ENCODE data around the gene OLIG1. TPM values are rescaled to one million over a fixed set of nuclear protein-coding genes. Genes with fewer than 3 reads are reported as not detected.

OLIG1 gene
- total and polyA plus RNA-seq, 2 of the 4 experiments (the other 2 are of a cell fraction), result not detected

- dilution Hi-C loops (cut with HindIII; ENCODE audit: low sequenced_read_pairs, unreplicated experiment), result no loop called here
- Histone ChIP-seq H4K8ac (ENCODE audit: low read depth in 2 of 2, low read length in 2 of 2) (no peak overlapping the region), H4K91ac (ENCODE audit: insufficient read depth, low read depth, low read length) (no peak overlapping the region), H3K36me3 (ENCODE audit: control insufficient read depth, insufficient read depth, low read length) (no peaks in the 10 kb centered on the region), H3K4me2 (ENCODE audit: low read depth, low read length) (no peak overlapping the region), H4K20me1 (ENCODE audit: insufficient read depth, low read length) (no peaks in the 10 kb centered on the region), H2AK5ac (ENCODE audit: low read depth, low read length) (no peak overlapping the region), H2BK5ac (ENCODE audit: low read depth, low read length, poor library complexity, severe bottlenecking) (no peak overlapping the region), H3K9ac (ENCODE audit: low read depth, low read length) (no peak overlapping the region), H3K4me1 (ENCODE audit: control insufficient read depth, insufficient read depth, low read length) (no peaks in the 10 kb centered on the region), H2BK120ac (ENCODE audit: low read depth, low read length) (no peak overlapping the region), H3K27me3 (ENCODE audit: control insufficient read depth, insufficient read depth, low read length) (peaks cover 33% of the 10 kb centered on the region), H2BK15ac (ENCODE audit: low read depth, low read length) (no peak overlapping the region), H2BK20ac (ENCODE audit: low read depth, low read length) (no peak overlapping the region), H3K18ac (ENCODE audit: low read depth, low read length) (no peak overlapping the region), H4K5ac (ENCODE audit: low read depth, low read length) (no peak overlapping the region), H3K14ac (replicated peaks; ENCODE audit: low read depth, low read length) (no peak overlapping the region), H3K4ac (ENCODE audit: low read depth, low read length) (no peak overlapping the region), H3K79me1 (ENCODE audit: low read depth in 1 of 2, low read length in 2 of 2) (no peaks in the 10 kb centered on the region), H2AK9ac (replicated peaks; ENCODE audit: low read depth, low read length, poor library complexity) (no peak overlapping the region), H3K27ac (ENCODE audit: insufficient read depth, low read length) (no peak overlapping the region), H3K56ac (ENCODE audit: extremely low read depth, insufficient read depth, low read length) (no peak overlapping the region), H3K9me1 (ENCODE audit: insufficient read depth, low read length) (no peaks in the 10 kb centered on the region), H3K23ac (ENCODE audit: low read depth, low read length) (no peak overlapping the region), H3K4me3 (ENCODE audit: insufficient read depth, low read depth, low read length) (no peak overlapping the region), H3K9me3 (ENCODE audit: control insufficient read depth, insufficient read depth, low read length) (no peaks in the 10 kb centered on the region), H2AFZ (replicated peaks; ENCODE audit: low read length, poor library complexity) (no peak overlapping the region)
- WGBS, 2 experiments (ENCODE audit: extremely low coverage in 2 of 2, insufficient read length in 1 of 2), result 62% methylated on average over 12 of the region's 30 CpGs; no CpG with 5 or more reads in 1 of the 2 experiments
- TF ChIP-seq ELK1 (IDR thresholded peaks at IDR 0.05; ENCODE audit: borderline replicate concordance, low read depth, low read length), result no peak
- no peak for TF ChIP-seq CEBPB (IDR thresholded peaks at IDR 0.05; ENCODE audit: low read depth, low read length)
- TF ChIP-seq RFX5 (IDR thresholded peaks at IDR 0.05; ENCODE audit: low read depth, low read length), result no peak
- no peak for TF ChIP-seq MXI1 (IDR thresholded peaks at IDR 0.05; ENCODE audit: borderline replicate concordance, low read depth, low read length)
- TF ChIP-seq POLR2A (IDR thresholded peaks at IDR 0.05; ENCODE audit: low read depth, low read length), result no peak
- TF ChIP-seq USF2 (IDR thresholded peaks at IDR 0.05; ENCODE audit: low read depth, low read length), result no peak
- TF ChIP-seq CTCF (conservative IDR thresholded peaks at IDR 0.05; ENCODE audit: low read depth, low read length), result no peak
- TF ChIP-seq BHLHE40 (IDR thresholded peaks at IDR 0.05; ENCODE audit: low read depth, low read length), result no peak
- no peak for TF ChIP-seq MAZ (IDR thresholded peaks at IDR 0.05; ENCODE audit: borderline replicate concordance, low read depth, low read length)
- no peak for TF ChIP-seq NFE2L2 (IDR thresholded peaks at IDR 0.05; ENCODE audit: low read depth, low read length)
- TF ChIP-seq RAD21 (IDR thresholded peaks at IDR 0.05; ENCODE audit: low read length), result no peak
- no peak for TF ChIP-seq SMC3 (IDR thresholded peaks at IDR 0.05; ENCODE audit: low read depth, low read length)
- TF ChIP-seq RCOR1 (IDR thresholded peaks at IDR 0.05; ENCODE audit: insufficient replicate concordance, low read length), result no peak
- TF ChIP-seq FOS (IDR thresholded peaks at IDR 0.05; ENCODE audit: low read depth, low read length), result no peak
- no peak for TF ChIP-seq CHD1 (IDR thresholded peaks at IDR 0.05; ENCODE audit: low read depth, low read length)
- no peak for TF ChIP-seq MAFK (IDR thresholded peaks at IDR 0.05; ENCODE audit: low read depth, low read length)
- in situ Hi-C loops (cut with MboI; ENCODE audit: low sequenced_read_pairs), result no loop called here
- BruUV-seq (replicated peaks), result no TSS peak
- ATAC-seq (ENCODE audit: low read depth), result no peak
- POLR2A ChIA-PET (ENCODE audit: unreplicated experiment), result interaction anchor here (0.6 kb wide), 1 partner anchor 139 kb away, joined by 8 read pairs; no protein-coding TSS in a partner anchor
- intact Hi-C loops (cut with micrococcal nuclease), result no loop called here
- DNase-seq, result no peak
- CTCF ChIA-PET, result interaction anchor here (0.9 kb wide), 1 partner anchor 23 kb away, joined by 3 read pairs; no protein-coding TSS in a partner anchor
Measured at GRCh38 chr21:33101300-33101911, 31.5 kb downstream of the OLIG1 start.
